Measurements from ENCODE around the gene NMU. TPM values are rescaled to one million over a fixed set of nuclear protein-coding genes. Genes with fewer than 3 reads are reported as not detected.

The NMU gene
- total and polyA plus RNA-seq, 9 of the 15 experiments (the other 6 are each of a cell fraction or from before 2014, with no cell fraction given): 73.8 to 846 (median 599) TPM

DNA sequence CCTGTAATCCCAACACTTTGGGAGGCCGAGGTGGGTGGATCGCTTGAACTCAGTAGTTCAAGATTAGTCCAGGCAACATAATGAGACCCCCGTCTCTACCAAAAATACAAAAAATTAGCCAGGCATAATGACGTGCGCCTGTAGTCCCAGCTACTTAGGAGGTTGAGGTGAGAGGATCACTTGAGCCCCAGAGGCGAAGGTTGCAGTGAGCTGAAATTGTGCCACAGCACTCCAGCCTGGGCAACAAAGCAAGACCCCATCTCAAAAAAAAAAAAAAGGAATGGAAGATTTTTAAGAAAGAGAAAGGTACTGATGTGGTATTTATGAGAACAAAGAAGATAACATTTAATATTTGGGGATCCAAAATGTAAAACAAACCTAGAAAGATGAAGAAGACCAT is 27.0 kb upstream of the NMU start:
- H4K20me1 ChIP-seq (replicated peaks; ENCODE audit: control insufficient read depth, insufficient read depth, low read length): no peaks in the 10 kb centered on the region

More for the DNA sequence above, 27.0 kb upstream of the NMU start:
- ChIA-PET CTCF (ENCODE audit: low intra/inter-chr PET ratio) (no interaction called here), POLR2A (no interaction called here)
- peaks cover 0 to 10% of the 10 kb centered on the region in 2 experiments; a peak in 3 of 5 replicates for H3K4me1 ChIP-seq (replicated peaks in 1 of 2; ENCODE audit: control insufficient read depth in 2 of 2, insufficient read depth in 2 of 2, low read length in 2 of 2)
- no peak overlapping the region for H3K4me2 ChIP-seq (ENCODE audit: insufficient read depth, low read length)
- H3K36me3 ChIP-seq (ENCODE audit: control insufficient read depth, insufficient read depth, low read length): no peaks in the 10 kb centered on the region
- no peaks in the 10 kb centered on the region for H3K79me2 ChIP-seq (ENCODE audit: control insufficient read depth, insufficient read depth, low read length)
- H3K4me3 ChIP-seq: no peak overlapping the region
- no peaks in the 10 kb centered on the region for H3K27me3 ChIP-seq (ENCODE audit: control insufficient read depth in 2 of 2, insufficient read depth in 2 of 2, low read length in 2 of 2)
- no peaks in the 10 kb centered on the region for H3K9me3 ChIP-seq (replicated peaks; ENCODE audit: control insufficient read depth, insufficient read depth, low read depth, low read length)
- intact Hi-C loops (cut with micrococcal nuclease) (no loop called here), in situ Hi-C loops (cut with MboI) (no loop called here)
- BruUV-seq (replicated peaks): no TSS peak
- H2AFZ ChIP-seq (ENCODE audit: low read depth, low read length): peak overlapping the region; percentile 41
- no peak overlapping the region for H3K9ac ChIP-seq (ENCODE audit: insufficient read depth in 1 of 2, low read depth in 2 of 2, low read length in 2 of 2)
- 73% methylated on average over 4 of the region's 6 CpGs for WGBS (ENCODE audit: insufficient coverage, low coverage, missing lambda C conversion rate)
- DNase-seq (ENCODE audit: extremely low read depth in 1 of 4, low spot score in 3 of 4) (no peak), FAIRE-seq (no peak), ATAC-seq (no peak)
- H3K27ac ChIP-seq (ENCODE audit: extremely low read depth, low read depth, low read length): no peak overlapping the region
- TF ChIP-seq ZNF121 (CRISPR knock-in tag; conservative IDR thresholded peaks at IDR 0.05): peak; percentile 62
- TF ChIP-seq, protein P1, sequence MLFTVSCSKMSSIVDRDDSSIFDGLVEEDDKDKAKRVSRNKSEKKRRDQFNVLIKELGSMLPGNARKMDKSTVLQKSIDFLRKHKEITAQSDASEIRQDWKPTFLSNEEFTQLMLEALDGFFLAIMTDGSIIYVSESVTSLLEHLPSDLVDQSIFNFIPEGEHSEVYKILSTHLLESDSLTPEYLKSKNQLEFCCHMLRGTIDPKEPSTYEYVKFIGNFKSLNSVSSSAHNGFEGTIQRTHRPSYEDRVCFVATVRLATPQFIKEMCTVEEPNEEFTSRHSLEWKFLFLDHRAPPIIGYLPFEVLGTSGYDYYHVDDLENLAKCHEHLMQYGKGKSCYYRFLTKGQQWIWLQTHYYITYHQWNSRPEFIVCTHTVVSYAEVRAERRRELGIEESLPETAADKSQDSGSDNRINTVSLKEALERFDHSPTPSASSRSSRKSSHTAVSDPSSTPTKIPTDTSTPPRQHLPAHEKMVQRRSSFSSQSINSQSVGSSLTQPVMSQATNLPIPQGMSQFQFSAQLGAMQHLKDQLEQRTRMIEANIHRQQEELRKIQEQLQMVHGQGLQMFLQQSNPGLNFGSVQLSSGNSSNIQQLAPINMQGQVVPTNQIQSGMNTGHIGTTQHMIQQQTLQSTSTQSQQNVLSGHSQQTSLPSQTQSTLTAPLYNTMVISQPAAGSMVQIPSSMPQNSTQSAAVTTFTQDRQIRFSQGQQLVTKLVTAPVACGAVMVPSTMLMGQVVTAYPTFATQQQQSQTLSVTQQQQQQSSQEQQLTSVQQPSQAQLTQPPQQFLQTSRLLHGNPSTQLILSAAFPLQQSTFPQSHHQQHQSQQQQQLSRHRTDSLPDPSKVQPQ (CRISPR knock-in tag; IDR thresholded peaks at IDR 0.05; ENCODE audit: borderline replicate concordance): no peak
- no peaks in the 10 kb centered on the region for H3K9me1 ChIP-seq (ENCODE audit: control insufficient read depth, insufficient read depth, low read length)

Measured in K562 (cell line).